IPS-15b (cell line): ENCODE results near the gene NT5E.

Experiments
- H3K27me3 ChIP-seq: one replicate; pipeline ENCODE4 v1.6.1; 2013; ENCODE audit warnings: low read length; ENCODE audit not compliant: control insufficient read depth, insufficient read depth
- H3K36me3 ChIP-seq: one replicate; pipeline ENCODE4 v1.6.1; 2013; ENCODE audit warnings: low read length; ENCODE audit not compliant: control insufficient read depth, insufficient read depth
- H3K4me1 ChIP-seq: one replicate; pipeline ENCODE4 v1.6.1; 2013; ENCODE audit warnings: mild to moderate bottlenecking, low read length; ENCODE audit not compliant: control insufficient read depth, insufficient read depth
- H3K4me3 ChIP-seq: one replicate; pipeline ENCODE4 v1.5.1; 2013; ENCODE audit warnings: low read depth, low read length
- H3K9ac ChIP-seq: one replicate; pipeline ENCODE4 v1.6.1; 2013; ENCODE audit warnings: low read depth, mild to moderate bottlenecking, low read length
- H3K9me3 ChIP-seq: one replicate; pipeline ENCODE4 v1.6.1; 2013; ENCODE audit warnings: mild to moderate bottlenecking, low read length; ENCODE audit not compliant: control insufficient read depth, insufficient read depth

NT5E gene

DNA sequence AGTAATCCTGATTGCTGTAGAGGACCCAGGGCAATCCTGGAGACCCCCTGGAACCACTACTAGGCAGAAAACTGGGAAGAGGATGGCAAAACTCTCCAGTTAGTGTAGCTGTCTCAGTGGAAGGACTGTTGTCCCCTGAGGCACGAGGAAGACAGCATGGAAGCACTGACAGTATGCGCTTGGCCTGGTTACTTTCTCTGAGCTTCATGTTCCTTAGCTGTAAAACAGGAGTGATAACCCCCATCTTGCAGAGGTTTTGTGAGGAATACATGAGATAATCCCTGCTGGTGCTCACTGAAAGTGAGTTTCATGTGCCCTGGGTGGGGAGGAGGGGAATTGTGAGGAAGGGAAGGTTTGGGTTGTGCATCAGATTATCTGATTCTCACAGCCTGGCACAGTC lies 3.2 kb downstream of the NT5E start:
- no peak overlapping the region for H3K4me3 ChIP-seq
- H3K36me3 ChIP-seq, result no peaks in the 10 kb centered on the region
- no peaks in the 10 kb centered on the region for H3K9me3 ChIP-seq
- no peak overlapping the region for H3K9ac ChIP-seq
- peaks cover 56% of the 10 kb centered on the region for H3K27me3 ChIP-seq
- no peaks in the 10 kb centered on the region for H3K4me1 ChIP-seq

DNA sequence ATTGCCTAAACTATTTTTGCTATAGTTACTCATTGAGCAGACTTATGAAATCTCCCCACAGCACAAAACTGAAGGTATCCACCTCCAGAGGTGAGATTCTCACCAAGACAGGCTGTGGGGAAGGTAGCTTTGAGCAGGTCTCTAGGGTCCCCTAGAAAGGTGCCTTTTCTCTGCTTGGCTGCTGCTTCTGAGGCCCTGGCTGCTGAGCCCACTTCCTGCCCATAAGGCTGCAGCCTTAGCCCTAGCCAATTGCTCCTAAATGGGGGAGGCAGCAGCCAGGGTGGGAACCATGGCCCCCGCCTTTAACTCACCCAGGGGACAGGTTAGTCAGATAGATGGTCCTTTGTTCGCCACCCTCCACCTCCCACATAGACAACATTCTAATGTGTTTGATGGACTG lies 3.6 kb downstream of the NT5E start:
- H3K36me3 ChIP-seq, result no peaks in the 10 kb centered on the region
- no peak overlapping the region for H3K9ac ChIP-seq
- H3K4me3 ChIP-seq, result no peak overlapping the region
- H3K4me1 ChIP-seq, result no peaks in the 10 kb centered on the region
- peaks cover 51% of the 10 kb centered on the region for H3K27me3 ChIP-seq
- no peaks in the 10 kb centered on the region for H3K9me3 ChIP-seq

DNA sequence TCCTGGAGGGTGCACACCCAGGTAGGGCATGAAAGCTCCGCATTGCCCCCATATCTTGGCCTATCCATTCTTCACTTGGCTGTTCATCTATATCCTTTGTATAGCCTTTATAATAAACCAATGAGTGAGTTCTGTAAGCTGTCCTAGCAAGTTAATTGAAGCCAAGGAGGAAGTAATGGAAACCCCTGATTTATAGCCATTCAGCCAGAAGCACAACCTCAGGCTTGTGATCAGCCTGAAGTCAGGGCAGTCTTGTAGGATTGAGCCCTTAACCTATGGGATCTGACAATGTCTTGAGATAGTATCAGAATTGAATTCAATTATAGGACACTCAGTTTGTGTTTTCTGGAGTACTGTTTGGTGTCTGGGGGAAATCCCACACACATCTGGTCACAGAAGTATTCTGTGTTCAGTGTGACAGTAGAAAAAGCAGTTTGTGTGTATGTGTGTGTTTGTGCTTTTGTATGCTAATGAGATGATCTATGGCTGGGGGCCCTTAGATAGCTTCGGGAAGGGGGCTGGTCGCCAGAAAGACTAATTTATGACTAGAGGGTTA lies 5.7 kb downstream of the NT5E start:
- no peaks in the 10 kb centered on the region for H3K9me3 ChIP-seq

DNA sequence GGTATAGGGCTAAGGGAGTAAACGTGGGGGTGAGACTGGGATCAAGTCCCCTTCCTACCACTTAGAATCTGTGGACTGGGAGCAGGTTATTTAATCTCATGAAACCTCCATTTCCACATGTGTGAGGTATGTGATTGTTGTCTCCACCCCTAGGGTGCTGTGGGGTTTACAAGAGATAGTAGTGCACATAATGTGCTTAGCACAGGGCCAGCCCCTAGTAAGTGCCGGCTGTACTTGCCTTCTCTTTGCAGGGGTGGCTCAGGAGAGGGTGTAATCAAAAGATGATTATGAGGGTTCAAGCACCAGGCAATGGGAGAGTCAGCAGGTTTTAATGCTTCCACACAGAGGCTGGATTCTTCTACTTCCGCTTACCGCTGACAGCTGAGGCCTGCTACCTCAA lies 6.9 kb downstream of the NT5E start:
- Histone ChIP-seq H3K27me3 (peaks cover 22% of the 10 kb centered on the region), H3K36me3 (no peaks in the 10 kb centered on the region), H3K4me3 (no peak overlapping the region), H3K9ac (no peak overlapping the region), H3K9me3 (no peaks in the 10 kb centered on the region), H3K4me1 (no peaks in the 10 kb centered on the region)

More for the DNA sequence above, 5.7 kb downstream of the NT5E start:
- H3K36me3 ChIP-seq, result no peaks in the 10 kb centered on the region
- H3K9ac ChIP-seq, result no peak overlapping the region
- H3K4me3 ChIP-seq, result no peak overlapping the region
- H3K27me3 ChIP-seq, result peaks cover 35% of the 10 kb centered on the region
- no peaks in the 10 kb centered on the region for H3K4me1 ChIP-seq

DNA sequence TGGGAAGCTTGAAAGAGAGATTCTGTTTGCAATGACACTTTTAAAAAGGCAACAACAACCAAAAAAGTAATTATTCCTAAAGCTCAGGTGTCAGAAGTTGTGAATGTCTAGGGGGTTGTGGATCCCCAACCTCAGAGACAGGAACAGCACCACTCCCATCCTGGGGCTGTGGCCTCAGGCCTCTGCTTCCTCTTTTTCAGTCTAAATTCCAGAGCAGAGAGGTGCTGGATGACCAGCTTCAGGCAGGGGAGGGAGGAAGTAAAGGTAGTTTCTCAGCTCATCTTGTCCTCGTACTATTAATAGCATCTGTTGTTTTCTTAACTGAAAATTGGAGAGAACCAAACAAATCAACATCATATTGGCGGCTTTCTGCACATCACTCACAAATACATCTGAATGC lies 8.3 kb downstream of the NT5E start:
- Histone ChIP-seq H3K4me1 (no peaks in the 10 kb centered on the region), H3K27me3 (peaks cover 8% of the 10 kb centered on the region), H3K9me3 (no peaks in the 10 kb centered on the region), H3K36me3 (no peaks in the 10 kb centered on the region), H3K4me3 (no peak overlapping the region), H3K9ac (no peak overlapping the region)

DNA sequence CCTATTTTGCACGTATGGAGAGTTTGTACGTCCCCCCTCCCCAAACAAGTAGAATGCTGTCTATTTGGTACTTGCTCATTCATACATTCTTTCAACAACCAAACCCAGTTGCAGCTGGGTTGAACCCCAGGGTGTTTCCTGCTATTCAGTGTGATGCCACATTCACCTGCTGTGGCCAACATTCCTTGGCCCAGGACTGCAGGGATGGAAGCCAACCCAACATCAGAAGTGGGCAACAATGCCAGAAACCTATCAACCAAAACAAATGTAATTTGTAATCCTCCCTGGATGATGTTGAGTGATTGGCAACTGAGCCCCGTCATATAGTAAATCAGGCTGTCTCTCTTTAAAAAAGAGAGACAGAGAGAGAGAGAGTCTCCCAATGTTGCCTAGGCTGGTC lies 8.9 kb downstream of the NT5E start:
- Histone ChIP-seq H3K4me1 (no peaks in the 10 kb centered on the region), H3K9ac (no peak overlapping the region), H3K27me3 (peaks cover 3% of the 10 kb centered on the region), H3K9me3 (no peaks in the 10 kb centered on the region), H3K4me3 (no peak overlapping the region), H3K36me3 (no peaks in the 10 kb centered on the region)

DNA sequence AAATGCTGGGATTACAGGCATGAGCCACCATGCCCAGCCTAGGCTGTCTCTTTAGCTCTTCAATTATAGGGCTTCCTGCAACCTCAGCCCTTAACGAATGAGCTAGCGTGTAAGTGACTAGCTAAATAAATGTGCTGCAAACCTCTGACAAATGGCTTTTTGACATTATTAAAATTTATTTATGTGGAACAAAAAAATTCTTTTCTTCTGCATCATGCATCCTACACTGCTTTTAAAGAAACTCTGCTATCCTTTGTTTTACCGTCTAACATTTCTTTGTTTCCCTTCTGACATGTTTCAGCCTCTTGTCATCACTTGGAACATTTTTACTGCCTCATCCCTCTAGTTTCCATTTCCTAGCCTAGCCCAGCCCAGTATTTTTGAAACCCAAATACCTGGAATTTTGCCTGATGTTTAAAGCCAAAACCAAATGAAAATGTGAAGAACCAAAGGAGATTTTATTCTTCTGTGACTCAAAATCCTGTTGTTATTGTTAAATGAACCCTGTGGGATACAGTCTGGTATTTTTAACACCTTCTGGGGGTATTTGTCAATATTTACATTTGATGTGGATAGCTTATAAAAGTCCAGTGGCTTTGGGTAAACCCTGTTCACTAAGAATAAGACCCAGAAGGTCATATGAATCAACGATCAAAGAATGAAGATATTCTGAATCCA lies 9.5 kb downstream of the NT5E start:
- no peaks in the 10 kb centered on the region for H3K36me3 ChIP-seq
- H3K4me1 ChIP-seq, result no peaks in the 10 kb centered on the region
- no peak overlapping the region for H3K9ac ChIP-seq
- H3K27me3 ChIP-seq, result no peaks in the 10 kb centered on the region
- H3K4me3 ChIP-seq, result no peak overlapping the region
- no peaks in the 10 kb centered on the region for H3K9me3 ChIP-seq

DNA sequence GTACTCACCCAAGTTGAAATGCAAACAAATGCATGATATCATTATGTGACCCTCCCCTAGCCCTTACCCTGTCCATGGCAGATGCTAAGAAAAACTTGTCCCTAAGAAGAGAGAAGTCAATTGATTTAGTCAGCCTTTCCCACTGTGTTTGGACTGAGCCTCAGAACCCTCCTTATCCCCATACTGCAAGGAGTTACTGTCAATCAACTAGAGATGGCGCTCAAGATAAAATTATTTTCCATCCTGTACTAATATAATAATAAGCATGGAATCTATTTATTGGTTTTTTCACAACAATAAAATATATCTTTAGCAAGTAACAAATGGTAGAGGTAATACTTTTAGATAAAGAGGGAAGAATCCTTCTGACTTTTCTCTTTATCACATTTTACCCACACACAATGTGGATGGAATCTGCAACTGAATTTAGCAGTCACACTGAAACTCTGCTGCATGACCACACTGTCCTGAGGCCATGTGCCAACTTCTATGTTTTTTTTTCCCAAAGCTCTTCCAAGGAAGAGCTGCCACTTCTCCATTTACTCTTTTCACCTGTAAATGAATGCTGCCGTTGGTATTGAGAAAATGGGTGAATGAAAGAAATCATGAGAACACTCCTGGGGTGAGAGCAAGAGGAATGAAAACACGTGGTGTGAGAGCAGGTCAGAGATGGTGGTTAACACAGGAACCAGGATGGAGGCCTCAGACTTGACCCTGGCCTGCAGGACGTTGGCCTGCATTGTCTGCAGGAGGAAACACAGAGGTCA lies 10.5 kb downstream of the NT5E start:
- Histone ChIP-seq H3K4me3 (no peak overlapping the region), H3K9ac (no peak overlapping the region), H3K36me3 (no peaks in the 10 kb centered on the region), H3K27me3 (no peaks in the 10 kb centered on the region), H3K9me3 (no peaks in the 10 kb centered on the region), H3K4me1 (no peaks in the 10 kb centered on the region)

DNA sequence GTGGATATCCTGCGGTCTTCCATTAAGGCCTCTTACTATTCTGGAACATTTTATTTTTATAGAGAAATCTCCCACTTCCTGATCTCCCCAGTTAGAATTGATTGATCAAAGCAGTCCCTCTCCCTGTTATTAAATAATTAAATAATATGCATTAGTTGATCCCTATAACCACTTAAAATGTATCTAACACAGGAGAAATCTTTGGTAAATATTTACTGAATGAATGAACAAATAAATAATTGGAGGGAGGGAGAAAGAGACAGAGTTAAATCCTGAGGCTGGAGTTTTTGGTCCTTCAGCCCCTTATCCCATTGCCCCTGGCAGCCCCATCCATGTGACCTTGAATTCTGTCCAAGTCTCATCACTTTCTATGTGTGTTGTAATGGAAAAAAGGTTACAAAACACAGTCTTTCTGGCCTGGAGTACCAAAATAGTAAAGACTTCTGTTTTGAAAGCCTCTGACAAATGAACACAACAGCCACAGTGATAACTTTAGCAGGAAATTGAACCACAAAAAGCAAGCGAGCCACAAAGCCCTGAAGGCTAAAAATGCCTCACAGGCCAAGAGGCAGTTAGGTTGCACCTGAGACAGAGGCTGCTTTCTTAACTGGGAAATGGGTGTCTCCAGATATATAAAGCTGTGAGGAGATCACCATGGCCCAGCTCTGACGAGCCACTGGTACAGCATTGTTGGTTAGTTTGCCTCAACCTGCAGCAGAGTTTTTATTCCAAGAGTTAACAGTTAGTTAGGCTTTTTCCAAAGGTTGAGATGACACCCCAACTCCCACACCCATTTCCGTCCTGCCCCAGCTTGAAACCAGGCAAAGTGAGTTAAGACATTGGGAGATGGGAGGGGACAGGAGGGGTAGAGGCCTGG lies 11.3 kb downstream of the NT5E start:
- Histone ChIP-seq H3K9ac (no peak overlapping the region), H3K4me3 (no peak overlapping the region), H3K4me1 (no peaks in the 10 kb centered on the region), H3K27me3 (no peaks in the 10 kb centered on the region), H3K9me3 (no peaks in the 10 kb centered on the region), H3K36me3 (no peaks in the 10 kb centered on the region)

DNA sequence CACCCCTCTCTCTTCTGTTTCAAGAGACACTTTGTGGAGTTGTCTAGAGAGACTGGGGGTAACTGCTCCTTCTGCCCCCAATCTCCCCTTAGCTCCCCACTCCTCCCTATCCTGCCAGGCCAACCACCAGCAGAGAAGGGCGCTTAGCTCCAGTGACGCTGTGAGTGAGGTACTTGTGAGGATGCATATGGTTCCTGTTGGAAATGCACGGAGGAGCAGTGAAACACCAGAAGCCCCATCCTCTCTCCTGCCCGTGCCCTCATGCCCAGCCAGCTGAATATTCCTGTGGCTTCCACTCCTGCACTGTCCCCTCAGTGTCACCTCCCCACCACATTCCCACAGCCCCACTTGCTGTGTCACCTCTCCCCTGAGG lies 11.9 kb downstream of the NT5E start:
- H3K4me1 ChIP-seq, result no peaks in the 10 kb centered on the region
- H3K27me3 ChIP-seq, result no peaks in the 10 kb centered on the region
- H3K36me3 ChIP-seq, result no peaks in the 10 kb centered on the region
- H3K9ac ChIP-seq, result no peak overlapping the region
- no peaks in the 10 kb centered on the region for H3K9me3 ChIP-seq
- no peak overlapping the region for H3K4me3 ChIP-seq

DNA sequence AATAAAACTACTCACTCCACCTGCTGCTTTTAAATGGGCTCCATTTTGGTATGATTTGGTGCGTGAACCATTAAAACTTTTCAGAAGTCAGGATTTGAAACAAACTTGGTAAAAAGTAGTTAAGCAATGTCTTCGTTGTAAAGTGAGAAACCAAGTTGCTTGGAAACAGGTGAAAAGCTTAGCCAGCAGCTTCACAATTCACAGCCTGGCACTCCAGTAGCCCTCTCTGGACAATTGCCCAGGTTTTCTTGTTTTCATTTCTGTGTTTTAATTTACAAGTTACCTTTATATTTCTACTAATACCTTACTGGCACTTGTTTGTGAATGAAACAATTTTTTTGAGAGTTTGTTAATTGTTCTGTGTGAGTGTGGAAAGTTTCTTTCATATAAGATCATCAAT lies 12.8 kb downstream of the NT5E start:
- Histone ChIP-seq H3K4me1 (no peaks in the 10 kb centered on the region), H3K9ac (no peak overlapping the region), H3K4me3 (no peak overlapping the region), H3K36me3 (no peaks in the 10 kb centered on the region), H3K27me3 (no peaks in the 10 kb centered on the region), H3K9me3 (no peaks in the 10 kb centered on the region)
